Measurements from ENCODE around the gene CHAF1B.

CHAF1B gene

DNA sequence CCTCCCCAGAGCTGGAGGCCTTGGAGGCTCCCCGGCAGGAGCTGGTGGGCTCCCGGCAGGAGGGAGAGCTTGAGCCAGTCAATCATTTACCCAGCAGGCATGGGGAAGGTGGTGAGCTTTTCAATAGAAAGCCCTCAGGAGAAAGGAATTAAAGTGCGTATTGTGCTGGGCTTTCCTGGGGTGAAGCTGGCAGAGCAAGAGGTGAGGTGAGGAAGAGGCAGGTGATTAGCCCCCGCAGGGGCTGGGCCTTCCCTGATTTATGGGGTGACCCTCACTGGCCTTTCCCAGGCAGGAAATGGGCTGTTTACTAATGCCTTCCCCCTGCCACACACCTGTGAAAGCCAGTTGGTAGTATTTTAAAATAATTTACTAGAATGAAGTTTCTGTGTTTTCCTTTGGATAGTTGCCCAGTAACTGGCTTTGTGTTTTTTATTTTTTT lies 68.9 kb downstream of the CHAF1B start:
- H3K4me3 ChIP-seq (ENCODE audit: low read length): no peak overlapping the region
- no peak for DNase-seq (ENCODE audit: low read depth, low spot score)

DNA sequence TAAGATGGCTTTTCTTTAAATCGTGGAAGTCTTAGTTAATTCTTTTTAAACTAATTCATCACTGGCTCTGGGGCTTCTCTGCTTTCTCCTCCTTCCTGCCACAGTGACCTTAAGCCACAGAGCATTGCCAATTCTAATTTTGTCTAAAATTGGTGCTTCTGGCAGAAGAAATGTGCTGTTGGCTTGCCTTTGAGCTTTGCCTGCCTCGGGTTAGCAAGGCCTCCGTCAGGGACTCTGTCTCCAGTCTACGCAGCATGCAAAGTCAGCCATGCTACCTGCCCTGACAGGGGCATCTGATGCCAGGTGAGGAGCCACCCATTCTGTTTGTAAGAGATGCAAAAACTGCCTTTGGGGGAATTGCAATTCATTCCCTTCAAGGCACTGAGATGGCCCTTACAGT lies 69.5 kb downstream of the CHAF1B start:
- no peak overlapping the region for H3K4me3 ChIP-seq (ENCODE audit: low read length)
- no peak for DNase-seq (ENCODE audit: low read depth, low spot score)

DNA sequence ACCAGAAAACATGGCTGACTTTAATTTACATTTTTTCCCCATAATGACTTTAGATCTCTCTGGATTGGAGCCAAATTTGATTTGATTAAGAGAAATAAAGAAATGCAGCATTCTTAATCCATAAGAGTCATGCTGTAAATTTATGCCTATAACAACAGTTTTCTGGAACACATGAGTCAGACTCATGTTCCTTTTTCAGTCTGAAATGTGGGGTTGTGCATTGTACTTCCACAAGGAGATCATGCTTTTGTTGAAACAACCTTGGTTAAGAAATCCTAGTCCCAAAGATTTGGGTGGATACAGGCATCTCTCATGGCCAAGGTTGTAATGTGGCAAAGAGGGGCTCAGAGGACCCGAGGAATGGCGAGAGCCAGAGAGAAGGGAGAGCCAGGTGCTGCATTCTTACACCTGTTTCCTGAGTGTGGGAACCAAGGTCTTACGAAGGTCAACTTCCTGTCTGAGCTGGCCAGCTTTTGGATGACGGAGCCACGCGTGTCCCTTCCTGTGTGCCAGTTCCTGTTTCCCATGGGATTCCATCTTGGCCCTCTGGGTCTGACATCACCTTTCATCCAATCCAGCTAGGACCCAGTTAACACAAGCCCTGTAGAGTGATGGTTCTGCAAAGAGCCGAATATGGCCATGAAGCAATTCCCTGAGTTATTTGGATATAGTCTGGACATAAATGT lies 71.7 kb downstream of the CHAF1B start:
- no peak for DNase-seq (ENCODE audit: low read depth, low spot score)
- no peak overlapping the region for H3K4me3 ChIP-seq (ENCODE audit: low read length)

DNA sequence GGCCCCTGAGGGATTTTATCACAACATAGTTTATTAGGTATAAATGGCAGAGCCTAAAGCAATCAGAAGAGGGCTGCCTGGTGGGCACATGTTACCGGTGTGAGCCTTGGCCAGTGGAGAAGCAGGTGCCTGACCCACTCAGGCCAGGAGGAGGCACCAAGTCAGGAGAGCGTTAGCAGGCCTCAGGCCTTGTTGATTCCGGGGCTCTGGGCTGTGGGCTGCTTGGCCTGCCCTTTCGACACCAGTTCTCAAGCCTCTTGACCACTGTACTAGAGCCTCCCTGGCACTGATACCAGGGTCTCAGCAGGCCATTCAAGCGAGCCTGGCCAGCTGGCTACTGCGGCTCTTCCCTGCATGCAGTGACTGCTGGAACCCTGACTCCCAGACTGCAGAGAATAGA lies 73.9 kb downstream of the CHAF1B start:
- H3K4me3 ChIP-seq (ENCODE audit: low read length): no peak overlapping the region
- DNase-seq (ENCODE audit: low read depth, low spot score): no peak

DNA sequence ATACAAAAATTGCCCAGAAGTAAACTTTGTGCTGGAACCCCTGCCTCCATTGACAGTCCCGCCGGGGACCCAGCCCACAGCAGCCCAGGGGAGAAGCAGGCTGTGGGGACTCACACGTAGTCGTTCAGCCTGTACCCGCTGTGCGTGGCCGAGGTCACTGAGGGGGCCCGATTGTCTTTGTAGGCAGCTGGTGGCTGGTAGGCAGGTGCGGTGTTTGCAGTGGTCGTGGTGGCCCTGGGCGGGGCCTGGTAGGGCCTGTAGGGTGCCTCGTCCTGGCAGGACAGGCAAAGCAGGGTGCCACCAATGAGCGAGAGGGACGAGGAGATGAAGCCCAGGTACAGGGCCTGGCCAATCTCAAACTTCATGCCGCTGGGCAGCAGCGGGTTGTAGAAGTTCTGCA lies 75.7 kb downstream of the CHAF1B start:
- no peak for DNase-seq (ENCODE audit: low read depth, low spot score)
- no peak overlapping the region for H3K4me3 ChIP-seq (ENCODE audit: low read length)

DNA sequence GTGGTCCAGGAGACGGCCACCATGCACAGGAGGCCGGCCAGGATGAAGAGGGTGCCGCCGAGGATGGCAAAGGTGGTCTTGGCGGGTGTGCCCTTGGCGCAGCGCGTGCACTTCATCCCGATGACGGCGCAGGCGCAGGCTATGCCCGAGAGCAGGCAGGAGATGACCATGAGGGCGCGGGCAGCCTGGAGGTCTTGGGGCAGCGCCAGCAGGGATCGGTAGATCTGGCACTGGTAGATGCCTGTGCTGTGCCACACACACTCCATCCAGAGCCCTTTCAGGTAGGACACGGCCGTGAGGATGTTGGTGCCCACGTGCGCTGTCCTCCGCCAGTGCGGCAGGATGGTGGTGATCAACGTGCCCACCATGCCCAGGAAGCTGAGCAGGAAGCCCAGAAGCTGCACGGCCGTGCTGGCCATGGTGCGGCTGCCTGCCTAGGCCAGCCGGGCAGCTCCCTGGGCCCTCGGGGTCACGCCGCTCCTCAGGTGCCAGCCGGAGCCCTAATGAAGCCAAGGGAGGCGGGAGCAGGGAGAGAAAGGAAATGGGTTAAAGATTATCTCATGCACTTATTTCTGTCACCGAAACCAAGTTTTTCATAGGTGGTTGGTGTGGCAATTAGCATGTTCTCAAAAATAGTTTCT lies 76.2 kb downstream of the CHAF1B start:
- no peak overlapping the region for H3K4me3 ChIP-seq (ENCODE audit: low read length)
- no peak for DNase-seq (ENCODE audit: low read depth, low spot score)

DNA sequence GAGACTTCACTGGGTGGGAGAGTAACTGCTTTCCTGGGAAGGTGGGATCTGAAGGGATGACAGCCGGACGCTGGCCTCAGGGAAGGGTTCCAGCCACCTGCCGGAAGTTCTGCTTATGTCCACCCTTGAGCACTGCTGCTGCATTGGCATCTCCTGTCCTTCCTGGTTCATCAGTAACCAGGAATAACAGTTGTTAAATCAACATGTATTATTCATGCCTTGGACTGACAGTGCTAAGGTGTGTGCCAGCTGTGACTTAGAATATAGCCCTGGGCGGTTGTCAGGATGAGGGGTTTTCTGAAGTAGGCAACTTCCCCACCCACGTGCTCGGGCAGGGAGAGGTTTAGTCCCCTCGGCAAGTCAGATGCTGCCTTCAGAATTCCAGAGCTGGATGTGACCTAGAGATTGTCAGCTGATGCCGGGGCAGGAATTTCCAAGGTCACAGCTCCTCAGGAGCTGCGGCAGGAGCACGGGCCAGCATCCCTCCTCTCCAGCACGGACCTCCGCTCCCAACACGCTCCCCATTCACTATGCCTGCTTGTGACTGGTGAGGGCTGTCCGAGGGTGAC lies 76.8 kb downstream of the CHAF1B start:
- no peak for DNase-seq (ENCODE audit: low read depth, low spot score)
- no peak overlapping the region for H3K4me3 ChIP-seq (ENCODE audit: low read length)

DNA sequence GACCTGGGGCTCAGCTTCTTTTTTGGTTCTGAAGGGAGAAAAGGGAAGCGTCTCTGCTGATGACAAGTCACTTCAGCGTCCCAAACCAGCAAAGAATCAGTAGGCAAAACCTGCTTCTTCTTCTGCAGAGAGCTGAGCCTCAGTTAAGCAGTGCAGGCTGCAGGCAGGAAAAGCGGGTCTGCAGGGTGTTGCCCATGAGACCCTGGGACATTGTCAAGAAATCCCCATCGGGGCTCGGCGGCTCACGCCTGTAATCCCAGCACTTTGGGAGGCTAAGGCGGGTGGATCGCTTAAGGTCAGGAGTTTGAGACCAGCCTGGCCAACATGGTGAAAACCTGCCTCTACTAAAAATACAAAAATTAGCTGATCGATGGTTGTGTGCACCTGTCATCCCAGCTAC lies 78.0 kb downstream of the CHAF1B start:
- no peak for DNase-seq (ENCODE audit: low read depth, low spot score)
- no peak overlapping the region for H3K4me3 ChIP-seq (ENCODE audit: low read length)

DNA sequence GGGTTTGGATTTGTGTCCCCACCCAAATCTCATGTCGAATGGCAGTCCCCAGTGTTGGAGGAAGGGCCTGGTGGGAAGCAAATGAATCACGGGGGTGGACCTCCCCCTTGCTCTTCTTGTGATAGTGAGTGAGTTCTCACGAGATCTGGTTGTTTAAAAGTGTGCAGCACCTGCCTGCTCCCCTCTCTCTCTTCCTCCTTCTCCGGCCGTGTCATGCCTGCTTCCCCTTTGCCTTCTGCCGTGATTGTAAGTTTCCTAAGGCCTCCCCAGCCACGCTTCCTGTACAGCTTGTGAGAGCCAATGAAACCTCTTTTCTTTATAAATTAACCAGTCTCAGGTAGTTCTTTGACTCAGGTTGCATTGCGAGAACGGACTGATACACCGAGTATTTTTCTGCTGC lies 78.8 kb downstream of the CHAF1B start:
- no peak overlapping the region for H3K4me3 ChIP-seq (ENCODE audit: low read length)
- DNase-seq (ENCODE audit: low read depth, low spot score): no peak

DNA sequence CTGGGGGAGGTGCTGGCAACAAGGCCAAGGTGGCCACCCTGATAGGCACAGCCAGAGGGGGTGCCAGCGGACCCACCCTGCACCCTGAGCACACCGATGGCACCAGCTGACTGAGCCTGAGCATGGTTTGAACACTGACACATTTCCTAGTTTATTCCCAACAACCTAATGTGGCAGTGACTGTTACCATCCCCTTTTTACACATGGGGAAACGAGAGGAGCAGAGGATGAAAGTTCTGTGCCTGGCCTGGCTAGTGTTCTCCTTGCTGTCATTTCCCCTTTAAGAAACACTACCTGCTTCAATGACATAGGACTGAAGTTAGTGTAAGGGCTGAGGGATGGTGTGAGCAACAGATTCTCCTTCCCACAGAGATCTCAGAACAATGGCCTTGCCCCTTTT lies 79.4 kb downstream of the CHAF1B start:
- DNase-seq (ENCODE audit: low read depth, low spot score): no peak
- no peak overlapping the region for H3K4me3 ChIP-seq (ENCODE audit: low read length)

DNA sequence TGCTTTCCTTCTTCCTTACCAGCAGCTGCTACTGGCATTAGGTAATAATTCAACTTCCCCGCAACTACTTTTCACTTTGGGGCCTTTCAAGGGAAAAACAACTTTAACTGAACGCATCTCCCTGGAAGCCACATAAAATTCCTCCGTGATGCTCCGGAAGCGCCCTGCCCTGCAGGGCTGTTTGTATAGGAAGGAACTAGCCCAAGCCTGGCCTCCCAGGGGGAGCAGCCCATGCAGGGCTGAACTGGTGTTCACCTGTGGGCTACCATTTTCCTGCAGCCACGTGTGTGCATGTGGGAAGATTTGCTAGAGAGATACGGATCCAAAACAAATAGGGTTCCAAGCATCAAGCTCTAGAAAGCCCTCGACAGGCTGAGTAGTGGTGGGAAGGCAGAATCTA lies 80.3 kb downstream of the CHAF1B start:
- no peak overlapping the region for H3K4me3 ChIP-seq (ENCODE audit: low read length)
- DNase-seq (ENCODE audit: low read depth, low spot score): no peak

DNA sequence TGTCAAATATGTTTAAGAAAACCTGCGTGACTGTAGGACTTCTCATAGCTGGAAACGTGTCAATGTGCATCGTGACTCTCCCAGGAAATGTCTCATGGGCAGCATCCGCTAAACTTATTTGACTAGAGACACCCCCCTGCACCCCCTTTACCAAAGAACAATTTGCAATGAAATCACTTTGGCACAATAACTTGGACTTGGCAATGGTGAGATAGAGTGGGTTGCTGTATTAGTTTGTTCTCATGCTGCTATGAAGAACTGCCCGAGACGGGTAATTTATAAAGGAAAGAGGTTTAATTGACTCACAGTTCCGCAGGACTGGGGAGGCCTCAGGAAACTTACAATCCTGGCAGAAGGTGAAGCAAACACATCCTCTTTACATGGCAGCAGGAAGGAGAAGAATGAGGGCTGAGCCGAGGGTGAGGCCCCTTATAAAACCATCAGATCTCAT lies 80.9 kb downstream of the CHAF1B start:
- no peak for DNase-seq (ENCODE audit: low read depth, low spot score)
- no peak overlapping the region for H3K4me3 ChIP-seq (ENCODE audit: low read length)
